ENCODE results near the gene SLC30A3. TPM values are rescaled to one million over a fixed set of nuclear protein-coding genes. Genes with fewer than 3 reads are reported as not detected.

SLC30A3 gene
- total and polyA plus RNA-seq, 2 of the 13 experiments (the other 11 are each of a cell fraction or from before 2014, with no cell fraction given), result 0.38 to 0.79 TPM

DNA sequence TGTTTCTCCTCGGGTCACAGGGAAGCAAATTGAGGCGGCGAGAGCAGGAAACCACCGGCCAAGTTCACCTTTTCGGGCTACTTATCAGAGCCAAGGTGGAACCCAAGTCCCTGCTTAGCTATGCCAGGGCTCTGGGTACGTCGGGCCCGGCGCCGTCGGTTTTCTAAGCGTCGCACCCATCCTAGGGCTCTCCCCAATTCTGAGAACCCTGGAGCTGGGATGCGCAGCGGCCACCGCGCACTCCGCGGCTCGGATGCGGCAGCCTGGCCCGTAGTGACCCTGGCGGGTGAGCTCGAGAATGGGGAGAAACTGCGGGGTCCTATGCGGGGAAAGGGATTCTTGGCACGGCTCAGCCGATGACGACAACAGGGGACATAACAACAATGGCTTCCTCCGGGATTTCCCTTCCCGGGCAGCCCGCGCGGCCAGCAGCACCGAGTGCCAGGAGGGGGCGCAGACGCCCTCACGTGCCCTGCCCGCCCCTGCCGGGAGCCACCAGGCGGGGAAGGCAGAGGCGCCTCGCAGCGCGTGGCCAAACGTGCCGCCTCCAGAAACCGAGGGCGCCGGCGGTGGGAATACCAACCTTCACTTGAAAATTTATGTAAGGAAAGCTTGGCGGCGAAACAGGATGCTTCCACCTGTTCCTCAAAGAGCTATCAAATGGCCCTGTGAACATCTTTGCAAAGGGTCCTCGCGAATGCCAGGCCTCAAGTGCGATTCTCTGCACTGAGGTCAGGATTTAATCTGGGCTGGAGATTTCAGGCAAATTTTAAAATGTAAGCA is 2.1 kb upstream of the SLC30A3 start (continued):
- TF ChIP-seq, protein P1, sequence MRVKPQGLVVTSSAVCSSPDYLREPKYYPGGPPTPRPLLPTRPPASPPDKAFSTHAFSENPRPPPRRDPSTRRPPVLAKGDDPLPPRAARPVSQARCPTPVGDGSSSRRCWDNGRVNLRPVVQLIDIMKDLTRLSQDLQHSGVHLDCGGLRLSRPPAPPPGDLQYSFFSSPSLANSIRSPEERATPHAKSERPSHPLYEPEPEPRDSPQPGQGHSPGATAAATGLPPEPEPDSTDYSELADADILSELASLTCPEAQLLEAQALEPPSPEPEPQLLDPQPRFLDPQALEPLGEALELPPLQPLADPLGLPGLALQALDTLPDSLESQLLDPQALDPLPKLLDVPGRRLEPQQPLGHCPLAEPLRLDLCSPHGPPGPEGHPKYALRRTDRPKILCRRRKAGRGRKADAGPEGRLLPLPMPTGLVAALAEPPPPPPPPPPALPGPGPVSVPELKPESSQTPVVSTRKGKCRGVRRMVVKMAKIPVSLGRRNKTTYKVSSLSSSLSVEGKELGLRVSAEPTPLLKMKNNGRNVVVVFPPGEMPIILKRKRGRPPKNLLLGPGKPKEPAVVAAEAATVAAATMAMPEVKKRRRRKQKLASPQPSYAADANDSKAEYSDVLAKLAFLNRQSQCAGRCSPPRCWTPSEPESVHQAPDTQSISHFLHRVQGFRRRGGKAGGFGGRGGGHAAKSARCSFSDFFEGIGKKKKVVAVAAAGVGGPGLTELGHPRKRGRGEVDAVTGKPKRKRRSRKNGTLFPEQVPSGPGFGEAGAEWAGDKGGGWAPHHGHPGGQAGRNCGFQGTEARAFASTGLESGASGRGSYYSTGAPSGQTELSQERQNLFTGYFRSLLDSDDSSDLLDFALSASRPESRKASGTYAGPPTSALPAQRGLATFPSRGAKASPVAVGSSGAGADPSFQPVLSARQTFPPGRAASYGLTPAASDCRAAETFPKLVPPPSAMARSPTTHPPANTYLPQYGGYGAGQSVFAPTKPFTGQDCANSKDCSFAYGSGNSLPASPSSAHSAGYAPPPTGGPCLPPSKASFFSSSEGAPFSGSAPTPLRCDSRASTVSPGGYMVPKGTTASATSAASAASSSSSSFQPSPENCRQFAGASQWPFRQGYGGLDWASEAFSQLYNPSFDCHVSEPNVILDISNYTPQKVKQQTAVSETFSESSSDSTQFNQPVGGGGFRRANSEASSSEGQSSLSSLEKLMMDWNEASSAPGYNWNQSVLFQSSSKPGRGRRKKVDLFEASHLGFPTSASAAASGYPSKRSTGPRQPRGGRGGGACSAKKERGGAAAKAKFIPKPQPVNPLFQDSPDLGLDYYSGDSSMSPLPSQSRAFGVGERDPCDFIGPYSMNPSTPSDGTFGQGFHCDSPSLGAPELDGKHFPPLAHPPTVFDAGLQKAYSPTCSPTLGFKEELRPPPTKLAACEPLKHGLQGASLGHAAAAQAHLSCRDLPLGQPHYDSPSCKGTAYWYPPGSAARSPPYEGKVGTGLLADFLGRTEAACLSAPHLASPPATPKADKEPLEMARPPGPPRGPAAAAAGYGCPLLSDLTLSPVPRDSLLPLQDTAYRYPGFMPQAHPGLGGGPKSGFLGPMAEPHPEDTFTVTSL (CRISPR knock-in tag; IDR thresholded peaks at IDR 0.05; ENCODE audit: borderline replicate concordance), result no peak
- TF ChIP-seq ZZZ3 (CRISPR knock-in tag; IDR thresholded peaks at IDR 0.05; ENCODE audit: borderline replicate concordance), result no peak
- TF ChIP-seq ZNF776 (CRISPR knock-in tag; IDR thresholded peaks at IDR 0.05), result peak; percentile 53; the same call in 1 of the 2 replicates
- TF ChIP-seq, protein P2, sequence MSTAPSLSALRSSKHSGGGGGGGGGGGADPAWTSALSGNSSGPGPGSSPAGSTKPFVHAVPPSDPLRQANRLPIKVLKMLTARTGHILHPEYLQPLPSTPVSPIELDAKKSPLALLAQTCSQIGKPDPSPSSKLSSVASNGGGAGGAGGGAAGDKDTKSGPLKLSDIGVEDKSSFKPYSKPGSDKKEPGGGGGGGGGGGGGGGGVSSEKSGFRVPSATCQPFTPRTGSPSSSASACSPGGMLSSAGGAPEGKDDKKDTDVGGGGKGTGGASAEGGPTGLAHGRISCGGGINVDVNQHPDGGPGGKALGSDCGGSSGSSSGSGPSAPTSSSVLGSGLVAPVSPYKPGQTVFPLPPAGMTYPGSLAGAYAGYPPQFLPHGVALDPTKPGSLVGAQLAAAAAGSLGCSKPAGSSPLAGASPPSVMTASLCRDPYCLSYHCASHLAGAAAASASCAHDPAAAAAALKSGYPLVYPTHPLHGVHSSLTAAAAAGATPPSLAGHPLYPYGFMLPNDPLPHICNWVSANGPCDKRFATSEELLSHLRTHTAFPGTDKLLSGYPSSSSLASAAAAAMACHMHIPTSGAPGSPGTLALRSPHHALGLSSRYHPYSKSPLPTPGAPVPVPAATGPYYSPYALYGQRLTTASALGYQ (CRISPR knock-in tag; IDR thresholded peaks at IDR 0.05), result peak; percentile 32; the same call in 1 of the 2 replicates
- no peak for TF ChIP-seq TOPORS (CRISPR knock-in tag; IDR thresholded peaks at IDR 0.05)
- TF ChIP-seq ADNP (CRISPR knock-in tag; IDR thresholded peaks at IDR 0.05), result no peak
- TF ChIP-seq MAFK (conservative IDR thresholded peaks at IDR 0.05 in 1 of 2, IDR thresholded peaks at IDR 0.05 in 1 of 2; ENCODE audit: low read length in 2 of 2), result no peak
- TF ChIP-seq MBNL3 (CRISPR knock-in tag; conservative IDR thresholded peaks at IDR 0.05), result no peak
- TF ChIP-seq ZNF773 (CRISPR knock-in tag; IDR thresholded peaks at IDR 0.05; ENCODE audit: borderline replicate concordance), result no peak
- no peak for TF ChIP-seq ZNF235 (CRISPR knock-in tag; IDR thresholded peaks at IDR 0.05; ENCODE audit: borderline replicate concordance)
- TF ChIP-seq ZIK1 (CRISPR knock-in tag; IDR thresholded peaks at IDR 0.05; ENCODE audit: borderline replicate concordance, low read depth), result 0 out of 2 replicates have a peak, but pooled peaks have one; percentile 60
- TF ChIP-seq ZNF17 (CRISPR knock-in tag; IDR thresholded peaks at IDR 0.05), result no peak
- no peak for TF ChIP-seq REPIN1 (CRISPR knock-in tag; IDR thresholded peaks at IDR 0.05; ENCODE audit: borderline replicate concordance, low read depth)
- TF ChIP-seq, protein P3, sequence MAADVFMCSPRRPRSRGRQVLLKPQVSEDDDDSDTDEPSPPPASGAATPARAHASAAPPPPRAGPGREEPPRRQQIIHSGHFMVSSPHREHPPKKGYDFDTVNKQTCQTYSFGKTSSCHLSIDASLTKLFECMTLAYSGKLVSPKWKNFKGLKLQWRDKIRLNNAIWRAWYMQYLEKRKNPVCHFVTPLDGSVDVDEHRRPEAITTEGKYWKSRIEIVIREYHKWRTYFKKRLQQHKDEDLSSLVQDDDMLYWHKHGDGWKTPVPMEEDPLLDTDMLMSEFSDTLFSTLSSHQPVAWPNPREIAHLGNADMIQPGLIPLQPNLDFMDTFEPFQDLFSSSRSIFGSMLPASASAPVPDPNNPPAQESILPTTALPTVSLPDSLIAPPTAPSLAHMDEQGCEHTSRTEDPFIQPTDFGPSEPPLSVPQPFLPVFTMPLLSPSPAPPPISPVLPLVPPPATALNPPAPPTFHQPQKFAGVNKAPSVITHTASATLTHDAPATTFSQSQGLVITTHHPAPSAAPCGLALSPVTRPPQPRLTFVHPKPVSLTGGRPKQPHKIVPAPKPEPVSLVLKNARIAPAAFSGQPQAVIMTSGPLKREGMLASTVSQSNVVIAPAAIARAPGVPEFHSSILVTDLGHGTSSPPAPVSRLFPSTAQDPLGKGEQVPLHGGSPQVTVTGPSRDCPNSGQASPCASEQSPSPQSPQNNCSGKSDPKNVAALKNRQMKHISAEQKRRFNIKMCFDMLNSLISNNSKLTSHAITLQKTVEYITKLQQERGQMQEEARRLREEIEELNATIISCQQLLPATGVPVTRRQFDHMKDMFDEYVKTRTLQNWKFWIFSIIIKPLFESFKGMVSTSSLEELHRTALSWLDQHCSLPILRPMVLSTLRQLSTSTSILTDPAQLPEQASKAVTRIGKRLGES (CRISPR knock-in tag; IDR thresholded peaks at IDR 0.05; ENCODE audit: borderline replicate concordance), result peak; percentile 70; the same call in 1 of the 2 replicates
- TF ChIP-seq, protein P4, sequence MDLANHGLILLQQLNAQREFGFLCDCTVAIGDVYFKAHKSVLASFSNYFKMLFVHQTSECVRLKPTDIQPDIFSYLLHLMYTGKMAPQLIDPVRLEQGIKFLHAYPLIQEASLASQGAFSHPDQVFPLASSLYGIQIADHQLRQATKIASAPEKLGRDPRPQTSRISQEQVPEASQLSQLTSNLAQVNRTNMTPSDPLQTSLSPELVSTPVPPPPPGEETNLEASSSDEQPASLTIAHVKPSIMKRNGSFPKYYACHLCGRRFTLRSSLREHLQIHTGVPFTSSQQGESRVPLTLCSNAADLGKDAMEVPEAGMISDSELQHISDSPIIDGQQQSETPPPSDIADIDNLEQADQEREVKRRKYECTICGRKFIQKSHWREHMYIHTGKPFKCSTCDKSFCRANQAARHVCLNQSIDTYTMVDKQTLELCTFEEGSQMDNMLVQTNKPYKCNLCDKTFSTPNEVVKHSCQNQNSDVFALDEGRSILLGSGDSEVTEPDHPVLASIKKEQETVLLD (CRISPR knock-in tag; IDR thresholded peaks at IDR 0.05; ENCODE audit: low read depth), result peak; percentile 68; the same call in 1 of the 2 replicates
- no peak for TF ChIP-seq NFE2L1 (CRISPR knock-in tag; IDR thresholded peaks at IDR 0.05; ENCODE audit: borderline replicate concordance)
